ENCODE measurements around the gene BICRA. TPM values are rescaled to one million over a fixed set of nuclear protein-coding genes. Genes with fewer than 3 reads are reported as not detected.

The BICRA gene
- total and polyA plus RNA-seq, 9 of the 15 experiments (the other 6 are each of a cell fraction or from before 2014, with no cell fraction given): 0.01 to 8.8 (median 1.2) TPM

- Histone ChIP-seq H4K20me1 (replicated peaks; ENCODE audit: control insufficient read depth, insufficient read depth, low read length) (no peaks in the 10 kb centered on the region), H3K9me1 (ENCODE audit: control insufficient read depth, insufficient read depth, low read length) (no peaks in the 10 kb centered on the region), H3K27me3 (ENCODE audit: control insufficient read depth in 2 of 2, insufficient read depth in 2 of 2, low read length in 2 of 2) (peaks cover 8 to 13% of the 10 kb centered on the region in 2 experiments; a peak in 2 of 5 replicates), H3K9me3 (replicated peaks; ENCODE audit: control insufficient read depth, insufficient read depth, low read depth, low read length) (no peaks in the 10 kb centered on the region), H3K36me3 (ENCODE audit: control insufficient read depth, insufficient read depth, low read length) (no peaks in the 10 kb centered on the region), H3K27ac (ENCODE audit: extremely low read depth, low read depth, low read length) (no peak overlapping the region), H2AFZ (ENCODE audit: low read depth, low read length) (no peak overlapping the region), H3K4me1 (replicated peaks in 1 of 2; ENCODE audit: control insufficient read depth in 2 of 2, insufficient read depth in 2 of 2, low read length in 2 of 2) (peaks cover 0 to 9% of the 10 kb centered on the region in 2 experiments; a peak in 3 of 5 replicates), H3K79me2 (ENCODE audit: control insufficient read depth, insufficient read depth, low read length) (no peaks in the 10 kb centered on the region), H3K9ac (ENCODE audit: insufficient read depth in 1 of 2, low read depth in 2 of 2, low read length in 2 of 2) (no peak overlapping the region), H3K4me2 (ENCODE audit: insufficient read depth, low read length) (no peak overlapping the region), H3K4me3 (no peak overlapping the region)
- FAIRE-seq (no peak), DNase-seq (ENCODE audit: extremely low read depth in 1 of 4, low spot score in 3 of 4) (no peak), ATAC-seq (no peak)
- no peak for TF ChIP-seq SIN3B (IDR thresholded peaks at IDR 0.05; ENCODE audit: low read depth)
- no peak for TF ChIP-seq ZNF253 (CRISPR knock-in tag; conservative IDR thresholded peaks at IDR 0.05)
- TF ChIP-seq ZNF76 (CRISPR knock-in tag; IDR thresholded peaks at IDR 0.05; ENCODE audit: borderline replicate concordance): no peak
- TF ChIP-seq ZNF316 (IDR thresholded peaks at IDR 0.05): peak; percentile 57
- no peak for TF ChIP-seq RBM25 (IDR thresholded peaks at IDR 0.05; ENCODE audit: low read depth, low read length, severe bottlenecking)
- no peak for TF ChIP-seq TEAD4 (IDR thresholded peaks at IDR 0.05; ENCODE audit: low read length)
- TF ChIP-seq TEAD4 (CRISPR knock-in tag; IDR thresholded peaks at IDR 0.05; ENCODE audit: borderline replicate concordance): no peak
- TF ChIP-seq FOXA1 (IDR thresholded peaks at IDR 0.05; ENCODE audit: borderline replicate concordance): no peak
- no peak for TF ChIP-seq MEF2D (tag; conservative IDR thresholded peaks at IDR 0.05; ENCODE audit: low read depth)
- TF ChIP-seq ZNF518B (CRISPR knock-in tag; IDR thresholded peaks at IDR 0.05): no peak
- TF ChIP-seq C11orf30 (IDR thresholded peaks at IDR 0.05; ENCODE audit: low read depth): peak; percentile 52; the same call in 1 of the 2 replicates
- 16% methylated on average over 6 of the region's 6 CpGs for WGBS (ENCODE audit: insufficient coverage, low coverage, missing lambda C conversion rate)
- ChIA-PET POLR2A (interaction anchor here (0.6 to 0.8 kb wide), 2 partner anchors 194 to 791 kb away, joined by 4 read pairs; no protein-coding TSS in a partner anchor), CTCF (ENCODE audit: low intra/inter-chr PET ratio) (no interaction called here)
- intact Hi-C loops (cut with micrococcal nuclease): no loop called here
- in situ Hi-C loops (cut with MboI): no loop called here
- BruUV-seq (replicated peaks): no TSS peak
These were observed 13.0 kb upstream of the BICRA start for GRCh38 chr19:47595944-47596343.

All from K562 (cell line).